Activated T-cell treated with anti-CD3 and anti-CD28 coated beads for 48 hours (primary cell): Measurements from ENCODE around the gene PARD6A.
A peak's percentile ranks its signal among the peaks of the same experiment; 100 is the strongest.

Source experiments
- DNase-seq: peaks from one replicate; pipeline ENCODE4 v3.0.0-alpha.2; 2020; ENCODE audit warnings: low read depth

PARD6A gene

GRCh38 chr16:67653789-67654402 lies 6.9 kb upstream of the PARD6A start:
- DNase-seq: no peak

GRCh38 chr16:67654403-67654911 lies 6.3 kb upstream of the PARD6A start:
- DNase-seq: no peak

- no peak for DNase-seq
These were observed 5.4 kb upstream of the PARD6A start for GRCh38 chr16:67655363-67655762.

- DNase-seq: no peak
These were observed 4.3 kb upstream of the PARD6A start for GRCh38 chr16:67656344-67657016.

GRCh38 chr16:67657017-67657608 lies 3.6 kb upstream of the PARD6A start:
- no peak for DNase-seq

GRCh38 chr16:67657751-67658518 lies 2.8 kb upstream of the PARD6A start:
- DNase-seq: no peak

GRCh38 chr16:67658849-67659674 lies 1.7 kb upstream of the PARD6A start:
- no peak for DNase-seq

GRCh38 chr16:67659675-67660563 lies 841 bp upstream of the PARD6A start, which contains the start of gene ACD:
ACD (minus strand) TSS chr16:67660260; CDS start chr16:67660220, 40 bp downstream.
- peak; percentile 94 for DNase-seq

- DNase-seq: peak; percentile 25
These were observed 471 bp downstream of the PARD6A start for GRCh38 chr16:67661101-67661761.

- no peak for DNase-seq
These were observed 1.3 kb downstream of the PARD6A start for GRCh38 chr16:67661886-67662652.

- no peak for DNase-seq
These were observed 1.9 kb downstream of the PARD6A start for GRCh38 chr16:67662653-67663010.

GRCh38 chr16:67663151-67663876 lies 2.6 kb downstream of the PARD6A start:
- peak; percentile 31 for DNase-seq

- no peak for DNase-seq
These were observed 3.1 kb downstream of the PARD6A start for GRCh38 chr16:67663877-67664222.

- no peak for DNase-seq
These were observed 3.5 kb downstream of the PARD6A start for GRCh38 chr16:67664258-67664657.

GRCh38 chr16:67664871-67665270 lies 4.1 kb downstream of the PARD6A start:
- no peak for DNase-seq

GRCh38 chr16:67665598-67665997 lies 4.8 kb downstream of the PARD6A start:
- DNase-seq: no peak

GRCh38 chr16:67666032-67666551 lies 5.3 kb downstream of the PARD6A start:
- DNase-seq: no peak
